Right lobe of liver (tissue), 6 donors: ENCODE results near the gene GRIP1. TPM values are rescaled to one million over a fixed set of nuclear protein-coding genes. Genes with fewer than 3 reads are reported as not detected.

Experiments
- ATAC-seq, 4 donors: fragments of 200-7000 bp; cut with Tn5 transposase; one replicate each; pipeline ENCODE4 v1.9.1; 2020; ENCODE audit warnings: mild to moderate bottlenecking in 4 of 4, moderate library complexity in 4 of 4
- DNase-seq, 3 donors: peaks; one replicate each; pipeline ENCODE4 v3.0.0-alpha.2; 2020
- H3K27ac ChIP-seq, 3 donors: fragments of 200-600 bp; one replicate each; pipeline ENCODE4 v1.8.0; 2022
- H3K27me3 ChIP-seq, 2 donors: fragments of 200-600 bp; one replicate each; pipeline ENCODE4 v1.8.0; 2022
- H3K36me3 ChIP-seq, 4 donors: fragments of 200-600 bp; sonication (generic) in 1 of 4; one replicate each; pipeline versions ENCODE4 v1.5.1 to v1.8.0; 2017 to 2022; ENCODE audit warnings: control low read depth in 1 of 4
- H3K4me1 ChIP-seq, 4 donors: fragments of 200-600 bp; sonication (generic) in 1 of 4; one replicate each; pipeline versions ENCODE4 v1.5.1 to v1.8.0; 2017 to 2022; ENCODE audit warnings: control low read depth in 1 of 4
- H3K4me3 ChIP-seq, 3 donors: fragments of 200-600 bp; one replicate each; pipeline ENCODE4 v1.8.0; 2022
- H3K9me3 ChIP-seq, 4 donors: fragments of 200-600 bp; sonication (generic) in 1 of 4; one replicate each; pipeline versions ENCODE4 v1.5.1 to v1.8.0; 2017 to 2022; ENCODE audit warnings: control low read depth in 1 of 4
- POLR2A ChIP-seq: fragments of 450-650 bp; IDR thresholded peaks from one replicate; pipeline ENCODE4 v1.6.1; 2017; ENCODE audit warnings: antibody characterized with exemption, mild to moderate bottlenecking
- WGBS: methylation state at CpG from one replicate; pipeline ENCODE4 v1.1.6; 2018; ENCODE audit warnings: low coverage, low lambda C conversion rate; ENCODE audit not compliant: insufficient coverage; ENCODE audit errors: missing lambda C conversion rate; 5-methylcytosine and 5-hydroxymethylcytosine counted together
- intact Hi-C, 2 donors: fragments of 100-400 bp; cut with DNase I; formaldehyde crosslinking; loops; one replicate each; pipeline versions ENCODE4 v1.11.2 to v1.14.1; 2022
- total RNA-seq, 6 experiments: library from RNA; depleted of rRNA in 2 of 6; stranded (reverse); fragments of >200 nt in 2 of 6; fragmentation: NEBNext Ultra II Directional in 3 of 6; extraction: Animal tissue kit (Norgen Biotek cat#: 25700) in 3 of 6; gene quantifications; one replicate each; pipeline versions ENCODE4 v1.1.0 to v1.2.4, GENCODE V29; 2016 to 2023
- TF ChIP-seq, protein P1 (sequence below), 4 donors: fragments of 200-600 bp in 3 of 4; fragments of 450-650 bp in 1 of 4; IDR thresholded peaks; one replicate each; pipeline versions ENCODE4 v1.5.1 to v1.8.0; 2016 to 2022; ENCODE audit warnings: antibody characterized with exemption in 4 of 4, mild to moderate bottlenecking in 2 of 4
- donor health status: DM: no; HTN: yes; CAD: no.
- donor health status: DM: no; HTN: no; CAD: no.
- donor health status: DM: no; HTN: no; CAD: no.
- donor health status: DM: no; HTN: yes; CAD: no.
- donor health status: DM: no; HTN: yes; CAD: no.

Gene GRIP1
- total RNA-seq, 6 experiments from 2014 or later, result 0.22 to 0.78 (median 0.26) TPM; not detected in 3

GRCh38 chr12:66320996-66321395 is 357.9 kb downstream of the GRIP1 start:
- H3K27ac ChIP-seq, result no peak overlapping the region
- intact Hi-C loops, result no loop called here
- no peaks in the 10 kb centered on the region for H3K27me3 ChIP-seq
- no peaks in the 10 kb centered on the region for H3K36me3 ChIP-seq
- WGBS, result 96% methylated on average over 3 of the region's 3 CpGs
- ATAC-seq (no peak), DNase-seq (no peak)
- H3K4me1 ChIP-seq, result no peaks in the 10 kb centered on the region
- no peaks in the 10 kb centered on the region for H3K9me3 ChIP-seq
- TF ChIP-seq, protein P1, sequence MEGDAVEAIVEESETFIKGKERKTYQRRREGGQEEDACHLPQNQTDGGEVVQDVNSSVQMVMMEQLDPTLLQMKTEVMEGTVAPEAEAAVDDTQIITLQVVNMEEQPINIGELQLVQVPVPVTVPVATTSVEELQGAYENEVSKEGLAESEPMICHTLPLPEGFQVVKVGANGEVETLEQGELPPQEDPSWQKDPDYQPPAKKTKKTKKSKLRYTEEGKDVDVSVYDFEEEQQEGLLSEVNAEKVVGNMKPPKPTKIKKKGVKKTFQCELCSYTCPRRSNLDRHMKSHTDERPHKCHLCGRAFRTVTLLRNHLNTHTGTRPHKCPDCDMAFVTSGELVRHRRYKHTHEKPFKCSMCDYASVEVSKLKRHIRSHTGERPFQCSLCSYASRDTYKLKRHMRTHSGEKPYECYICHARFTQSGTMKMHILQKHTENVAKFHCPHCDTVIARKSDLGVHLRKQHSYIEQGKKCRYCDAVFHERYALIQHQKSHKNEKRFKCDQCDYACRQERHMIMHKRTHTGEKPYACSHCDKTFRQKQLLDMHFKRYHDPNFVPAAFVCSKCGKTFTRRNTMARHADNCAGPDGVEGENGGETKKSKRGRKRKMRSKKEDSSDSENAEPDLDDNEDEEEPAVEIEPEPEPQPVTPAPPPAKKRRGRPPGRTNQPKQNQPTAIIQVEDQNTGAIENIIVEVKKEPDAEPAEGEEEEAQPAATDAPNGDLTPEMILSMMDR (IDR thresholded peaks at IDR 0.05), result no peak
- no peak for TF ChIP-seq POLR2A
- H3K4me3 ChIP-seq, result no peak overlapping the region

- Histone ChIP-seq H3K4me3 (no peak overlapping the region), H3K27ac (no peak overlapping the region), H3K27me3 (no peaks in the 10 kb centered on the region), H3K36me3 (no peaks in the 10 kb centered on the region), H3K9me3 (no peaks in the 10 kb centered on the region), H3K4me1 (no peaks in the 10 kb centered on the region)
- ATAC-seq, result no peak
- TF ChIP-seq, protein P1 (IDR thresholded peaks at IDR 0.05), result no peak
- TF ChIP-seq POLR2A, result no peak
- no peak for DNase-seq
- 76% methylated on average over 4 of the region's 4 CpGs for WGBS
- intact Hi-C loops, result no loop called here
Measured at GRCh38 chr12:66319266-66319954, 359.5 kb downstream of the GRIP1 start.

DNA sequence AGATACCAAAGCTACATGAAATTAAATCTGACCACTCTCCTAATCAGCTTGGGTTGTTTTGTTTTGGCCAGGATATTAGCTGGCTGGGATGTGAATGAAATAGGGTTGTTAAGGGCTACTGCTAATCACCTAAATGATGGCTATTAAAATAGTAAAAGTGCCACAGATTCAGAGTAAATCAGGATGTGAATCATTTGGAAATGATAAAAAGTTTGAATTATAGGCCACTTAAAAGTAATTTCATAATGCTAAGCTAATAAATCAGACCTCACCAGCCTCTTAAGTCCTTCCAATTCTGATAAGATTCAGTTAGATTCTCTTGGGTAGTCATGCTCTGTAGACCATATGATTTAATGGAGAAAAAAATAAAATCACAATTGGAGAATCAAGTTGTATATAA is 364.6 kb downstream of the GRIP1 start:
- H3K4me3 ChIP-seq, result no peak overlapping the region
- TF ChIP-seq POLR2A, result no peak
- TF ChIP-seq, protein P1 (IDR thresholded peaks at IDR 0.05), result no peak
- H3K9me3 ChIP-seq, result no peaks in the 10 kb centered on the region
- H3K36me3 ChIP-seq, result peaks cover 0 to 9% (median 2%) of the 10 kb centered on the region in 4 donors
- ATAC-seq (no peak), DNase-seq (no peak)
- intact Hi-C loops, result no loop called here
- no peaks in the 10 kb centered on the region for H3K27me3 ChIP-seq
- no peak overlapping the region for H3K27ac ChIP-seq
- H3K4me1 ChIP-seq, result no peaks in the 10 kb centered on the region

- Histone ChIP-seq H3K27ac (no peak overlapping the region), H3K36me3 (peaks cover 0 to 9% (median 2%) of the 10 kb centered on the region in 4 donors), H3K4me3 (no peak overlapping the region), H3K9me3 (no peaks in the 10 kb centered on the region), H3K27me3 (no peaks in the 10 kb centered on the region), H3K4me1 (no peaks in the 10 kb centered on the region)
- ATAC-seq (no peak), DNase-seq (no peak)
- TF ChIP-seq, protein P1 (IDR thresholded peaks at IDR 0.05), result no peak
- no peak for TF ChIP-seq POLR2A
- intact Hi-C loops, result no loop called here
- WGBS, result 64% methylated on average over 1 of the region's 1 CpG
Measured at GRCh38 chr12:66312189-66312588, 366.7 kb downstream of the GRIP1 start.
